OCI-LY1 (cell line): ENCODE data around the gene BAIAP2L2.

Experiments
- H2AFZ ChIP-seq: fragments of 200-600 bp; sonication (generic), shearing (Covaris generic); 2 replicates; pipeline ENCODE4 v1.6.0; 2014; ENCODE audit warnings: antibody characterized with exemption, mild to moderate bottlenecking, low read length
- H3F3A ChIP-seq: fragments of 200-600 bp; sonication (generic), shearing (Covaris generic); 2 replicates; pipeline ENCODE4 v1.6.0; 2014; ENCODE audit warnings: mild to moderate bottlenecking, antibody characterized with exemption, low read length, moderate library complexity; ENCODE audit not compliant: insufficient read depth
- H3K27ac ChIP-seq: fragments of 200-600 bp; sonication (generic); 2 replicates; pipeline ENCODE4 v1.5.1; 2014; ENCODE audit warnings: low read length, mixed run types, mild to moderate bottlenecking, low read depth; ENCODE audit not compliant: poor library complexity, severe bottlenecking
- H3K27me3 ChIP-seq: fragments of 200-600 bp; sonication (generic); 2 replicates; pipeline ENCODE4 v1.6.0; 2014; ENCODE audit warnings: antibody characterized with exemption, mild to moderate bottlenecking, low read length, moderate library complexity; ENCODE audit not compliant: insufficient read depth
- H3K36me3 ChIP-seq: fragments of 200-600 bp; sonication (generic); 2 replicates; pipeline ENCODE4 v1.6.1; 2014; ENCODE audit warnings: mild to moderate bottlenecking, antibody characterized with exemption, low read length, moderate library complexity, mixed read lengths; ENCODE audit not compliant: insufficient read depth
- H3K4me1 ChIP-seq: fragments of 200-600 bp; sonication (generic); 2 replicates; pipeline ENCODE4 v1.5.1; 2014; ENCODE audit warnings: mild to moderate bottlenecking, low read length, moderate library complexity; ENCODE audit not compliant: insufficient read depth, severe bottlenecking
- H3K4me2 ChIP-seq: fragments of 200-600 bp; sonication (generic), shearing (Covaris generic); 2 replicates; pipeline ENCODE4 v1.6.1; 2014; ENCODE audit warnings: low read length
- H3K4me3 ChIP-seq: fragments of 200-600 bp; sonication (generic); 2 replicates; pipeline ENCODE4 v1.5.1; 2014; ENCODE audit warnings: low read length, low read depth, mild to moderate bottlenecking, mixed read lengths; ENCODE audit not compliant: poor library complexity, severe bottlenecking
- H3K79me2 ChIP-seq: fragments of 200-600 bp; shearing (Covaris generic); 2 replicates; pipeline ENCODE4 v1.6.1; 2016; ENCODE audit warnings: mixed run types, low read length, mixed read lengths; ENCODE audit not compliant: insufficient read depth
- H3K9ac ChIP-seq: fragments of 200-600 bp; sonication (generic), shearing (Covaris generic); 2 replicates; pipeline ENCODE4 v1.6.1; 2014; ENCODE audit warnings: mild to moderate bottlenecking, low read length, mixed read lengths
- H3K9me2 ChIP-seq: fragments of 200-600 bp; sonication (generic), shearing (Covaris generic); 2 replicates; pipeline ENCODE4 v1.6.1; 2014; ENCODE audit warnings: low read depth, mild to moderate bottlenecking, low read length, mixed read lengths
- H3K9me3 ChIP-seq: fragments of 200-600 bp; shearing (Covaris generic); 2 replicates; pipeline ENCODE4 v1.6.1; 2014; ENCODE audit warnings: low read length, mixed read lengths
- H4K20me1 ChIP-seq: fragments of 200-600 bp; sonication (generic), shearing (Covaris generic); 2 replicates; pipeline ENCODE4 v1.6.0; 2016; ENCODE audit warnings: mild to moderate bottlenecking, low read length; ENCODE audit not compliant: insufficient read depth
- EZH2 ChIP-seq: fragments of 200-600 bp; sonication (generic), shearing (Covaris generic); IDR thresholded peaks from 2 replicates; pipeline ENCODE4 v1.8.0; 2017; ENCODE audit warnings: borderline replicate concordance, mixed run types, mild to moderate bottlenecking, antibody characterized with exemption, low read length, moderate library complexity, mixed read lengths
- TF ChIP-seq, protein P1 (sequence below): fragments of 200-600 bp; sonication (generic), shearing (Covaris generic); IDR thresholded peaks from 2 replicates; pipeline ENCODE4 v1.5.1; 2017; ENCODE audit warnings: mild to moderate bottlenecking, antibody characterized with exemption, low read length, moderate library complexity, mixed read lengths

BAIAP2L2 gene

DNA sequence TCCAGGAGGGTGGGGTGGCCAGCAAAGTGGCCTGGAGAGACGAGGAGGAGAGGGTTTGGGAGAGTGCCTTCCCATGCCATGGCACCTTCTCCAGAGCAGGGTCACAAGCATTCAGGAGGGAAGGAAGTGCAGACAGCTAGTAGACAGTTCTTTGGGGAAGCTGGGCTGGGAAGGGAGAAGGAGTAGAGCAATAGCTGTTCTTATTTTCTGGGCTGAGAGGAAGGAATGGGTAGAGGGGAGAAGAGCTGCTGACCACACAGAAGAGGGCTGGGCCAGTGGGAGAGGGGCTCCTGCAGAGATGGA lies 68.0 kb downstream of the BAIAP2L2 start:
- Histone ChIP-seq H3F3A (no peaks in the 10 kb centered on the region), H3K9me3 (no peaks in the 10 kb centered on the region), H3K27ac (no peak overlapping the region), H3K36me3 (no peaks in the 10 kb centered on the region), H3K27me3 (peaks cover 4% of the 10 kb centered on the region), H2AFZ (no peak overlapping the region), H3K4me1 (no peaks in the 10 kb centered on the region), H3K4me2 (no peak overlapping the region), H3K79me2 (no peaks in the 10 kb centered on the region), H4K20me1 (no peaks in the 10 kb centered on the region), H3K9ac (no peak overlapping the region), H3K9me2 (no peaks in the 10 kb centered on the region), H3K4me3 (no peak overlapping the region)
- TF ChIP-seq EZH2: no peak

DNA sequence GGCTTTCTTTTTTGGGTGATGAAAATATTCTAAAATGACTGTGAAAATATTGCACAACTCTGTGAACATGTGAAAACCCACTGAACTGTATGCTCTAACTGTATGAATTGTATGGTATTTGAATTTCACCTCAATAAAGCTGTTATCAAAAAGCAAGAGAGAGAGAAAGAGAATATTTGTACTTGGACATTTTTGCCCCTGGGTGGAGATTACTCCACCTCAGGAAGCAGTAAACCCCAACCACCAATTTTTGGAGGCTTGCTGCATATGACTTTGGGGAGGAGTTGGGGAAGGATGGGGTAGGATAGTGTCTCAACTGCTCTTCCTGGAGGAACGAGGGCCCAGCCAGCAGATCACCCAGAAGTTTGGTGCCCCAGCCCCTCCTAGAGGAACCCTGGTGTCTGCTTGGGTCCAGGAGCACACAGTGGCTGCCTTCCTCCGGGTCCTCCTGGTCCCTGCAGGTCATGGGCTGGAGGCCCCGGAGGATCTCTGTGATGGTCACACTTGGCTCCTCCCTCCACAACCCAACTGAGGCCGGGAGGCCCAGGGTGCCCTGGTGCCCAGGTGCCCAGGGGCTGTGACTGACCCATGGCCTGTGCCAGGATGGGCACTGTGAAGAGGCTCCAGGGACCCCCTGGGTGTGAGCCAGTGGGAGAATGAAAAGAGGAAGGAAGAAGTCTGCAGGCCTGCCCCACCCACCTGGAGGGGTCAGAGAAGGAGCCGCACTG lies 68.6 kb downstream of the BAIAP2L2 start:
- Histone ChIP-seq H3K9me3 (no peaks in the 10 kb centered on the region), H2AFZ (no peak overlapping the region), H3K27ac (no peak overlapping the region), H3K9ac (no peak overlapping the region), H3K4me1 (no peaks in the 10 kb centered on the region), H3K4me3 (no peak overlapping the region), H3K27me3 (peaks cover under 1% of the 10 kb centered on the region; the same call in 1 of the 2 replicates), H3K4me2 (no peak overlapping the region), H3K79me2 (no peaks in the 10 kb centered on the region), H4K20me1 (no peaks in the 10 kb centered on the region), H3F3A (no peaks in the 10 kb centered on the region), H3K36me3 (no peaks in the 10 kb centered on the region), H3K9me2 (no peaks in the 10 kb centered on the region)
- TF ChIP-seq EZH2: no peak
- TF ChIP-seq, protein P1, sequence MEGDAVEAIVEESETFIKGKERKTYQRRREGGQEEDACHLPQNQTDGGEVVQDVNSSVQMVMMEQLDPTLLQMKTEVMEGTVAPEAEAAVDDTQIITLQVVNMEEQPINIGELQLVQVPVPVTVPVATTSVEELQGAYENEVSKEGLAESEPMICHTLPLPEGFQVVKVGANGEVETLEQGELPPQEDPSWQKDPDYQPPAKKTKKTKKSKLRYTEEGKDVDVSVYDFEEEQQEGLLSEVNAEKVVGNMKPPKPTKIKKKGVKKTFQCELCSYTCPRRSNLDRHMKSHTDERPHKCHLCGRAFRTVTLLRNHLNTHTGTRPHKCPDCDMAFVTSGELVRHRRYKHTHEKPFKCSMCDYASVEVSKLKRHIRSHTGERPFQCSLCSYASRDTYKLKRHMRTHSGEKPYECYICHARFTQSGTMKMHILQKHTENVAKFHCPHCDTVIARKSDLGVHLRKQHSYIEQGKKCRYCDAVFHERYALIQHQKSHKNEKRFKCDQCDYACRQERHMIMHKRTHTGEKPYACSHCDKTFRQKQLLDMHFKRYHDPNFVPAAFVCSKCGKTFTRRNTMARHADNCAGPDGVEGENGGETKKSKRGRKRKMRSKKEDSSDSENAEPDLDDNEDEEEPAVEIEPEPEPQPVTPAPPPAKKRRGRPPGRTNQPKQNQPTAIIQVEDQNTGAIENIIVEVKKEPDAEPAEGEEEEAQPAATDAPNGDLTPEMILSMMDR: no peak

DNA sequence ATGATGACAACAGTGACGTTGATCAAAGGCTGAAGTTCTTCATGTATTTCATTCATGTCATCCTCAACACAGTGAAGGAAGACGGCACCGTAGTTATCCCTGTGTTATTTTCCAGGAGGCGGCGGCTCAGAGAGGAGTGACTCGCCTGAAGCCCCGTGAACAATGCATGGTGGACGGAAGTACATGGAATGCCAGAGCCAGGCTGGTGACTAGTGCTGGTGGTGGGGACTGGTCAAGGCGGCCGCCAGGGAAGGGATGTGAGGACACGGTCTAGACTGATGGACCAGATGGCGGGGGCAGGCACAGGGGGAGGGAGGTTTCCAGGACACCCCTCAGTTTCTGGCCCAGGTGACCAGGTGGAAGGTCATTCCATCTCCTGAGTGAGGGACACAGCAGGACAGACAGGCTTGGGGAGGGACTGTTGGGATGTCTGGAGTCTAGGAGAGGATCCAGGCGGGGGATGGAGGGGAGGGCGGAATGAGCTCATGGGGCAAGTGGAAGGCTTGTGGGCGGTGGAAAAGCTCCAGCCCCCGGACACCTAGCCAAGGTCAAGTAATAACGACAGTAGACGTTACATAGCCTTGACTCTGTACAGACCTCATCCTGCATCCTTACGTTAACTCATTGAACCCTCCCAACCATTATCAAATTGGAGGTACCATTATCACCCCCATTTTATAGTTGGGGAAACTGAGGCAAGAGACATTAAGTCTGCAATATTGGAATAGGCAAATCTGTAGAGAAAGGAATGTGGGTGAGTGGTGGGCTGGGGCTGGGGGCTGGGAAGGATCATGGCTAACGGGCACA lies 69.3 kb downstream of the BAIAP2L2 start:
- no peaks in the 10 kb centered on the region for H4K20me1 ChIP-seq
- no peaks in the 10 kb centered on the region for H3K36me3 ChIP-seq
- TF ChIP-seq, protein P1: no peak
- no peak for TF ChIP-seq EZH2
- H3K79me2 ChIP-seq: no peaks in the 10 kb centered on the region
- H3K27ac ChIP-seq: no peak overlapping the region
- no peaks in the 10 kb centered on the region for H3K9me3 ChIP-seq
- no peak overlapping the region for H2AFZ ChIP-seq
- H3K27me3 ChIP-seq: peaks cover 8% of the 10 kb centered on the region; the same call in 1 of the 2 replicates
- no peaks in the 10 kb centered on the region for H3K9me2 ChIP-seq
- no peak overlapping the region for H3K4me2 ChIP-seq
- H3F3A ChIP-seq: no peaks in the 10 kb centered on the region
- no peaks in the 10 kb centered on the region for H3K4me1 ChIP-seq
- H3K4me3 ChIP-seq: no peak overlapping the region
- H3K9ac ChIP-seq: no peak overlapping the region
